Measurements from ENCODE around the gene ASTN2.

The ASTN2 gene

DNA sequence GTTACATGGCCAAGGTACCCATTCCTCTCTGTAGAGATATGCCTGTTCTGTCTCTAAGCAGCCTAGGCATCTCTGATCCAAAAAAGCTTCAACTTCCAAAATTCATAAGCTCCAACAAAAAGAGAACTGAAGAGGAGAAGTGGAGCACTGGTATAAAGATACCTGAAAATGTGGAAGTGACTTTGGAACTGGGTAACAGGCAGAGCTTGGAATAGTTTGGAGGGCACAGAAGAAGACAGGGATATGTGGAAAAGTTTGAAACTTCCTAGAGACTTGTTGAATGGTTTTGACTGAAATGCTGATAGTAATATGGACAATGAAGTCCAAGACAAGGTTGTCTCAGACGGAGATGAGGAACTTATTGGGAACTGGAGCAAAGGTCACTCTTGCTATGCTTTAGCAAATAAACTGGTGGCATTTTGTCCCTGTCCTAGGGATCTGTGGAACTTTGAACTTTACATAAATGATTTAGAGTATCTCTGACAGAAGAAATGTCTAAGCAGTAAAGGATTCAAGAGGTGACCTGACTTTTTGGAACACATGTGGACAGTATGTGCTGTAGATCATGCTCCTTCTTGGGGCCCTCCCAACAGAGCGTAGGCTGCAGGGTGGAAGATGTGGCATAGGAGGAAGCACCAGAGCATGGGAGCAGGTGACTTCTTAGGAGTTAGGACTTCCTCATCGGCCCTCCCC is 889.9 kb downstream of the ASTN2 start:
- Histone ChIP-seq H3K4me3 (ENCODE audit: low read depth, low read length, poor library complexity, severe bottlenecking) (no peak overlapping the region), H3K9me3 (ENCODE audit: low read length) (no peaks in the 10 kb centered on the region), H3F3A (ENCODE audit: insufficient read depth, low read length) (no peaks in the 10 kb centered on the region), H3K4me2 (ENCODE audit: low read length) (no peak overlapping the region), H4K20me1 (ENCODE audit: insufficient read depth, low read length) (no peaks in the 10 kb centered on the region), H3K4me1 (ENCODE audit: insufficient read depth, low read length, severe bottlenecking) (no peaks in the 10 kb centered on the region), H3K9me2 (ENCODE audit: low read depth, low read length) (no peaks in the 10 kb centered on the region), H3K27ac (ENCODE audit: low read depth, low read length, poor library complexity, severe bottlenecking) (no peak overlapping the region), H3K36me3 (ENCODE audit: insufficient read depth, low read length) (no peaks in the 10 kb centered on the region), H3K79me2 (ENCODE audit: insufficient read depth, low read length) (no peaks in the 10 kb centered on the region), H3K9ac (ENCODE audit: low read length) (no peak overlapping the region), H2AFZ (ENCODE audit: low read length) (no peak overlapping the region), H3K27me3 (ENCODE audit: insufficient read depth, low read length) (no peaks in the 10 kb centered on the region)
- TF ChIP-seq EZH2 (IDR thresholded peaks at IDR 0.05; ENCODE audit: borderline replicate concordance, low read length): no peak

DNA sequence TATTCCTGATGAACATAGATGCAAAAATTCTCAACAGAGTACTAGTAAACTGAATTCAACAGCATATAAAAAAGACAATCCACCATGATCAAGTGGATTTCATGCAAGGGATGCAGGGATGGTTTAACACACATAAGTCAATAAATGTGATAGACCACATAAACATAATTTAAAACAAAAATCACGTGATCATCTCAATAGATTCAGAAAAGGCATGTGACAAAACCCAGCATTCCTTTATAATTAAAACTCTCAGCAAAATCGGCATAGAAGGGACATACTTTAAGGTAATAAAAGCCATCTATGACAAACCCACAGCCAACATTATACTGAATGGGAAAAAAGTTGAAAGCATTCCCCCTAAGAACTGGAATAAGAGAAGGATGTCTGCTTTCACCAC is 894.6 kb downstream of the ASTN2 start:
- Histone ChIP-seq H3K4me2 (ENCODE audit: low read length) (no peak overlapping the region), H3K27me3 (ENCODE audit: insufficient read depth, low read length) (no peaks in the 10 kb centered on the region), H3K4me3 (ENCODE audit: low read depth, low read length, poor library complexity, severe bottlenecking) (no peak overlapping the region), H3K4me1 (ENCODE audit: insufficient read depth, low read length, severe bottlenecking) (no peaks in the 10 kb centered on the region), H4K20me1 (ENCODE audit: insufficient read depth, low read length) (no peaks in the 10 kb centered on the region), H3K79me2 (ENCODE audit: insufficient read depth, low read length) (no peaks in the 10 kb centered on the region), H3F3A (ENCODE audit: insufficient read depth, low read length) (no peaks in the 10 kb centered on the region), H3K36me3 (ENCODE audit: insufficient read depth, low read length) (no peaks in the 10 kb centered on the region), H3K9ac (ENCODE audit: low read length) (no peak overlapping the region), H3K27ac (ENCODE audit: low read depth, low read length, poor library complexity, severe bottlenecking) (no peak overlapping the region), H2AFZ (ENCODE audit: low read length) (no peak overlapping the region), H3K9me3 (ENCODE audit: low read length) (no peaks in the 10 kb centered on the region), H3K9me2 (ENCODE audit: low read depth, low read length) (no peaks in the 10 kb centered on the region)
- TF ChIP-seq, protein P1, sequence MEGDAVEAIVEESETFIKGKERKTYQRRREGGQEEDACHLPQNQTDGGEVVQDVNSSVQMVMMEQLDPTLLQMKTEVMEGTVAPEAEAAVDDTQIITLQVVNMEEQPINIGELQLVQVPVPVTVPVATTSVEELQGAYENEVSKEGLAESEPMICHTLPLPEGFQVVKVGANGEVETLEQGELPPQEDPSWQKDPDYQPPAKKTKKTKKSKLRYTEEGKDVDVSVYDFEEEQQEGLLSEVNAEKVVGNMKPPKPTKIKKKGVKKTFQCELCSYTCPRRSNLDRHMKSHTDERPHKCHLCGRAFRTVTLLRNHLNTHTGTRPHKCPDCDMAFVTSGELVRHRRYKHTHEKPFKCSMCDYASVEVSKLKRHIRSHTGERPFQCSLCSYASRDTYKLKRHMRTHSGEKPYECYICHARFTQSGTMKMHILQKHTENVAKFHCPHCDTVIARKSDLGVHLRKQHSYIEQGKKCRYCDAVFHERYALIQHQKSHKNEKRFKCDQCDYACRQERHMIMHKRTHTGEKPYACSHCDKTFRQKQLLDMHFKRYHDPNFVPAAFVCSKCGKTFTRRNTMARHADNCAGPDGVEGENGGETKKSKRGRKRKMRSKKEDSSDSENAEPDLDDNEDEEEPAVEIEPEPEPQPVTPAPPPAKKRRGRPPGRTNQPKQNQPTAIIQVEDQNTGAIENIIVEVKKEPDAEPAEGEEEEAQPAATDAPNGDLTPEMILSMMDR (IDR thresholded peaks at IDR 0.05; ENCODE audit: low read length): no peak
- TF ChIP-seq EZH2 (IDR thresholded peaks at IDR 0.05; ENCODE audit: borderline replicate concordance, low read length): no peak

DNA sequence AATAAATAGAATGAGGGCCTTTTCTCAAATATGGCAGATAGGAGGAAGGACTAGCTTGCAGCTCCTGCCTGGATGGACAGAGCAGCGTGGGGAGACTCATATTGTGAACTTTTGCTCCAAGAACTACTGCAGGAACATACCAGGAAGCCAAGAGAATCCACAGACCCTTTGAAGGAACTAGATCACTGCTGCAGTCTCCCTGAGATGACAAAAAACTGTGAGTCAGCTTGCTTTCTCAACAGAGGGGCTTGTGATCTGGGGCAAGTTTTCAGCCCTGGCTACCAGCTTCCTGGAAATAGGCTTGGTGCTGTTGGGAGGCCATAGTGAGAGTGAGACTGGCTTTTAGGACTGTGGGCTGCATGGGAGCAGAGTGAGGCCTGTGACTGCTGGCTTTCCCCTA is 898.4 kb downstream of the ASTN2 start:
- H3F3A ChIP-seq (ENCODE audit: insufficient read depth, low read length): no peaks in the 10 kb centered on the region
- no peaks in the 10 kb centered on the region for H3K27me3 ChIP-seq (ENCODE audit: insufficient read depth, low read length)
- TF ChIP-seq EZH2 (IDR thresholded peaks at IDR 0.05; ENCODE audit: borderline replicate concordance, low read length): no peak
- TF ChIP-seq, protein P1 (IDR thresholded peaks at IDR 0.05; ENCODE audit: low read length): no peak
- no peak overlapping the region for H3K27ac ChIP-seq (ENCODE audit: low read depth, low read length, poor library complexity, severe bottlenecking)
- no peak overlapping the region for H2AFZ ChIP-seq (ENCODE audit: low read length)
- no peaks in the 10 kb centered on the region for H3K4me1 ChIP-seq (ENCODE audit: insufficient read depth, low read length, severe bottlenecking)
- no peak overlapping the region for H3K4me2 ChIP-seq (ENCODE audit: low read length)
- H3K36me3 ChIP-seq (ENCODE audit: insufficient read depth, low read length): no peaks in the 10 kb centered on the region
- no peak overlapping the region for H3K9ac ChIP-seq (ENCODE audit: low read length)
- H4K20me1 ChIP-seq (ENCODE audit: insufficient read depth, low read length): no peaks in the 10 kb centered on the region
- H3K9me3 ChIP-seq (ENCODE audit: low read length): no peaks in the 10 kb centered on the region
- no peaks in the 10 kb centered on the region for H3K79me2 ChIP-seq (ENCODE audit: insufficient read depth, low read length)
- H3K4me3 ChIP-seq (ENCODE audit: low read depth, low read length, poor library complexity, severe bottlenecking): no peak overlapping the region
- H3K9me2 ChIP-seq (ENCODE audit: low read depth, low read length): no peaks in the 10 kb centered on the region

DNA sequence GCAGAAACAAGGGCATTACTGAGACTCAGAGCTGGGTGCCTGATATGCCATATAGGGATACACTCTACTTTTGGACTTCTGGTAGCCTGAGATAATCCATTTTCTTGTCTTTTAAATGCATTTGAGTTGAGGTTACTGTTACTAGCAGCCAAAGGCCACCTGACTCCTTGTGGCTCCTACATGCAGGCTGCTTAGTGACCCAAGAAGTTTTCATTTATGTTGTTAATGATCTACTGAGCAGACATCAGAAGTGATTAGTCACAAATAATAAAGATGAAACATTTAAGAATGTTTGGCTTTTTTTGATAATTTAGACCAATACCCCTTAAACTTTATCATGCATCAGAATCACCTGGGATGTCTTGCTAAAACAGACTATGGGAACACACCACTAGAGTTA is 899.3 kb downstream of the ASTN2 start:
- H3F3A ChIP-seq (ENCODE audit: insufficient read depth, low read length): no peaks in the 10 kb centered on the region
- H3K9me3 ChIP-seq (ENCODE audit: low read length): no peaks in the 10 kb centered on the region
- no peak overlapping the region for H3K9ac ChIP-seq (ENCODE audit: low read length)
- no peak overlapping the region for H2AFZ ChIP-seq (ENCODE audit: low read length)
- TF ChIP-seq, protein P1 (IDR thresholded peaks at IDR 0.05; ENCODE audit: low read length): no peak
- TF ChIP-seq EZH2 (IDR thresholded peaks at IDR 0.05; ENCODE audit: borderline replicate concordance, low read length): no peak
- H3K27ac ChIP-seq (ENCODE audit: low read depth, low read length, poor library complexity, severe bottlenecking): no peak overlapping the region
- H3K4me2 ChIP-seq (ENCODE audit: low read length): no peak overlapping the region
- no peaks in the 10 kb centered on the region for H3K9me2 ChIP-seq (ENCODE audit: low read depth, low read length)
- H3K27me3 ChIP-seq (ENCODE audit: insufficient read depth, low read length): no peaks in the 10 kb centered on the region
- no peak overlapping the region for H3K4me3 ChIP-seq (ENCODE audit: low read depth, low read length, poor library complexity, severe bottlenecking)
- no peaks in the 10 kb centered on the region for H3K36me3 ChIP-seq (ENCODE audit: insufficient read depth, low read length)
- H3K79me2 ChIP-seq (ENCODE audit: insufficient read depth, low read length): no peaks in the 10 kb centered on the region
- H4K20me1 ChIP-seq (ENCODE audit: insufficient read depth, low read length): no peaks in the 10 kb centered on the region
- H3K4me1 ChIP-seq (ENCODE audit: insufficient read depth, low read length, severe bottlenecking): no peaks in the 10 kb centered on the region

Data from OCI-LY1 (cell line).